ENCODE data around the gene HSD3B2.

DNA sequence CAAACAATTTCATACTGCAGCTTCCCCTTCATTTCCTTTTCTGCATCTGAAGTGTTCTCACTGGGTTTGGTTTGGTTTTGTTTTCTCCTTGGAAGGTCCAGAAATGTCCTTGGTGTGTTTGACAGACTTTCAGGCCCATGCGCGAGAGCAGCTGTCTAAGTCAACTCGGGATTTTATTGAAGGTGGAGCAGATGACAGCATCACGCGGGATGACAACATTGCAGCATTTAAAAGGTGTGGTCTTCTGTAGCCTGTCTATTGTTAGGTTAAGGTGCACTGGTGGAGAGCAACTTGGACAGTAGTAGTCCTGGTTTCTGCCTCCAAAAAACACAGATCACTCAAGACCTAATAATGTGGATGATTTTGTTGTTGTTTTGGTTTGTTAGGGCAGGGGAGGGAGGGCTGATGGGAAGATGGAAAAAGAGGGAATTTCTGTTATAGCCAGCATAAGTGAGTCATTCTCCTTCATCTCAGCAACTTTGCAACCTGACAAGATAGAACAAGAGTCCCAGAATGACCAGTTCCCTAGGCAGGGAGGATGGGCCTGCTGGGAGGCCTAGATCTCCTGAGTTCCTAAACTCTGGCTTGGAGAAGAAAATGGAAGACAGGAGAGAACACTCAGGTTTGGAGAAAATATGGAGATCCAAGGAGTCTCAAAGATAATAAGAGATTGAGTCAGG is 33.8 kb upstream of the HSD3B2 start:
- TF ChIP-seq GATA2 (IDR thresholded peaks at IDR 0.05; ENCODE audit: low read depth, low read length) (no peak), GATA3 (IDR thresholded peaks at IDR 0.05; ENCODE audit: low read depth, low read length) (no peak)

Data from SH-SY5Y (cell line).